Dedifferentiated amniotic fluid mesenchymal stem cell (primary cell): ENCODE measurements around the gene SPP1.
"Not testable (repeated sequence)": the region's sequence is repeated elsewhere in the genome, so short reads cannot be mapped to it uniquely, and the experiment has no call there.

Source experiments
- DNase-seq: peaks from one replicate; pipeline ENCODE4 v3.0.0-alpha.2; 2016; ENCODE audit errors: extremely low spot score

Gene SPP1

DNA sequence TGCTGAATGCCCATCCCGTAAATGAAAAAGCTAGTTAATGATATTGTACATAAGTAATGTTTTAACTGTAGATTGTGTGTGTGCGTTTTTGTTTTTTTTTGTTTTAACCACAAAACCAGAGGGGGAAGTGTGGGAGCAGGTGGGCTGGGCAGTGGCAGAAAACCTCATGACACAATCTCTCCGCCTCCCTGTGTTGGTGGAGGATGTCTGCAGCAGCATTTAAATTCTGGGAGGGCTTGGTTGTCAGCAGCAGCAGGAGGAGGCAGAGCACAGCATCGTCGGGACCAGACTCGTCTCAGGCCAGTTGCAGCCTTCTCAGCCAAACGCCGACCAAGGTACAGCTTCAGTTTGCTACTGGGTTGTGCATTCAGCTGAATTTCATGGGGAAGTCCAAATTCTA is at the start of gene SPP1:
TSS of gene SPP1 (plus strand) at position 249 of the 400 bp plus-strand sequence. CDS start 1,182 bp downstream, outside the sequence.
- DNase-seq, result no peak

GRCh38 chr4:87926554-87927098 is 48.9 kb upstream of the SPP1 start:
- no peak for DNase-seq

DNA sequence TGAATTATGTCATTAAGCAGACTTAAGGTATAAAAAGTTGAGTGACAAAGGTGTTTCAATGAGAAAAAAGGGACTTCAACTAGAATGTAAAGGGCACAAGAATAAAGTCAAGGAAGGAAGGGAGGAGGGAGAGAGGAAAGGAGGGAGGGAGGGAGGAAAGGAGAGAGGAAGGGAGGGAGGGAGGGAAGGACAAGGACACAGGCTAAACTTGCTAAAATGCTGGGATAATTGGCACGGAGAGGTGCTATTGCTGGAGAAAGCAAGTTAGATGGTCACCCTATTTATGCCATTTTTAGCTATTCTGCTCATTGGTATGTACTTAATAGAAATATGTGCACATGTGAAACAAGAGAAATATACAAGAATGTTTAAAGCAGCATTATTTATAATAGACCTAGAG is 44.9 kb upstream of the SPP1 start:
- no peak for DNase-seq

DNA sequence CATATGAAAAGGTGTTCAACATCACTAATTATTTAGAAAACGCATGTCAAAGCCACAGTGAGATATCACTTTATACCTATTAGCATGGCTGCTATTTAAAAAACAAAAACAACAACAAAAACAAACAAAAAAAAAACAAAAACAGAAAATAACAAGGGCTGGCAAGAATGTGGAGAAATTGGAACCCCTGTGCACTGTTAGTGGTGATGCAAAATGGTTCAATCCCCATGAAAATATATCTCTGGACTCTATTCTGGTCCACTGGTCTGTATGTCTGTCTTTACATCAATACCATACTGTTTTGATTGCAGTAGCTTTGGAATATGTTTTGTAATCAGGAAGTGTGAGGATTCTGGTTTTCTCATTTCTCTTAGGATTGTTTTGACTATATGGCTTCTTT is 43.6 kb upstream of the SPP1 start:
- no peak for DNase-seq

DNA sequence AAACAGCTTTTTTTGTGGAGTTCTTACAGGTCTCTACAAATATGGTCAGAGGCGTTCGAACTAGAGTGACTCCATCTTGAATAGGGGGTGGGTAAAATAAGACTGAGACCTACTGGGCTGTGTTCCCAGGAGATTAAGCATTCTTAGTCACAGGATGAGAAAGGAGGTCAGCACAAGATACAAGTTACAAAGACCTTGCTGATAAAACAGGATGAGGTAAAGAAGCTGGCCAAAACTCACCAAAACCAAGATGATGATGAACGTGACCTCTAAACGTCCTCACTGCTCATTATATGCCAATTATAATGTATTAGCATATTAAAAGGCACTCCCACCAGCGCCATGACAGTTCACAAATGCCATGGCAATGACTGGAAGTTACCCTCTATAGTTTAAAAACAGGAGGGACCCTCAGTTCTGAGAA is 42.8 kb upstream of the SPP1 start:
- DNase-seq, result no peak

- DNase-seq, result no peak
These were observed 42.2 kb upstream of the SPP1 start for GRCh38 chr4:87933337-87933736.

- no peak for DNase-seq
These were observed 41.3 kb upstream of the SPP1 start for GRCh38 chr4:87934157-87934704.

GRCh38 chr4:87934973-87935372 is 40.5 kb upstream of the SPP1 start:
- no peak for DNase-seq

DNA sequence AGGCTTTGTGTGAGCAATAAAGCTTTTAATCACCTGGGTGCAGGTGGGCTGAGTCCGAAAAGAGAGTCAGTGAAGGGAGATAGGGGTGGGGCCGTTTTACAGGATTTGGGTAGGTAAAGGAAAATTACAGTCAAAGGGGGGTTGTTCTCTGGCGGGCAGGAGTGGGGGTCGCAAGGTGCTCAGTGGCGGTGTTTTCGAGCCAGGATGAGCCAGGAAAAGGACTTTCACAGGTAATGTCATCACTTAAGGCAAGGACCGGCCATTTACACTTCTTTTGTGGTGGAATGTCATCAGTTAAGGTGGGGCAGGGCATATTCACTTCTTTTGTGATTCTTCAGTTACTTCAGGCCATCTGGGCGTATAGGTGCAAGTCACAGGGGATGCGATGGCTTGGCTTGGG is 39.6 kb upstream of the SPP1 start:
- not testable (repeated sequence) for DNase-seq

DNA sequence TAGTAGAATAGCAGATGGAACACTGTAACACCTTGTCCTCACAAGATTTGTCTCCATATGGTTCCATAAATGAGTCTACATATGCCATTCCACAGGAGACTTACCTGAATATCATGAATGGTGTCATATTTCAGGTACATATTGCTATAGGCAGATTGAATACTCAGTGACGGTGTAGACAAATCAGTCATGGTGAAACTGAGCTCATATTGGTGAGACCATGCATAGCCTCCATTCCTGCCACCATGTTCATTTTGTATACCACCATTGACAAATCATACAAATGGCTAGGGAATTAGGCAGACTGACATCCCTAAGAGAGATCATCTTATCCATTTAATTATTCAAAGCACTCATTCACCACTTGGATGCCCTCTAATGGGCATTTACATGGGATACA is 38.0 kb upstream of the SPP1 start:
- no peak for DNase-seq

DNA sequence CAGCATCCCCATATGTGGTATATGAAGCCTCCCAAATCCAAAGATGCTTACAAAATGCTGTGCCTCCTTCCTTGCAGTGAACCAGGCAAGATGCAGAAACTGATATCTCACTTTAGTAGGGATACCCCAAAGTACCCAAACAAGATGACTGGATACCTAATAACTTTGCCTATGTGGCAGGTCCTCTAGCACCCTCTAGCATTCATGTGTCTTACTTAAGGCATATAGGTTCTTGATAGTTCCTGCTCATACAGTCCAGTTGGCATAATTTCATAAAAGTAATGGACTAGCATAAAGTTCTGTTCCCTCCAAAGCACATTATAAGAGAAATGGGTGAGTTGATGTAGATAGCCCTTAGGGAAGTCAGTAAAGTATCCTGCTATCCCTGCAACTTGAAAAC is 36.8 kb upstream of the SPP1 start:
- DNase-seq, result no peak

DNA sequence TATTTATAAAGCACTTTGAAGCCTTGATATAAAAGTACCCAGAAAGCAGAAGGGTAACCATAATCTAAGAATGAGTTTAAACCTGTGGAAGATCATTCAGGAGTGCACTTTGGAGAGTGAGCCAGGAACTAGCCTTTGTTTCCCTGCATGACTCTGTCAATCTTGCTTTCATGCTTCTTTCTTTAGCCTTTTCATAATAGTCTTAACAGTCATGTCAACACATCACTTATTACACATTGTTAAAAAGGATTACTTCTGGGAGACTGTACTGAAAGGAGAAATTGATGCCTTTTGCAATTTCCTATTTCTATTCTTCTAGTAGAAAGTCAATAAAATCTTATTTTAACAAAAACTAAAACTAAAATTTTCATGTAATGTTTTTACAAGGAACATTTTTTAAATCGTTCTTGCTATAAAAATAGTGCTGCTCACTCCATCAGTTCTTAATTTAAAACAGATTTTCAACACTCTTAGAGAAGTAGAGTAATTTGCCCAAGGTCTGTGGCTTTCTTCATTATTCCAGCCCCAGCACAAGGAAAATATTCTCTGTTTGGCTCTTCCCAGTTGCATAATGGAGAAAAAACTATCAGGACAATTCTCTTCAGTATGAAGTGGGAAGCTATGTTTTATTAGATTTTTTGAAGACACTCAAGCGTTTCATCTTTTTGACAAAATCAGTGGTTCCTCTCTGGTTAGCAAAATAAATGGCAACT is 35.4 kb upstream of the SPP1 start:
- DNase-seq, result no peak

- not testable (repeated sequence) for DNase-seq
These were observed 34.7 kb upstream of the SPP1 start for GRCh38 chr4:87940809-87941208.

DNA sequence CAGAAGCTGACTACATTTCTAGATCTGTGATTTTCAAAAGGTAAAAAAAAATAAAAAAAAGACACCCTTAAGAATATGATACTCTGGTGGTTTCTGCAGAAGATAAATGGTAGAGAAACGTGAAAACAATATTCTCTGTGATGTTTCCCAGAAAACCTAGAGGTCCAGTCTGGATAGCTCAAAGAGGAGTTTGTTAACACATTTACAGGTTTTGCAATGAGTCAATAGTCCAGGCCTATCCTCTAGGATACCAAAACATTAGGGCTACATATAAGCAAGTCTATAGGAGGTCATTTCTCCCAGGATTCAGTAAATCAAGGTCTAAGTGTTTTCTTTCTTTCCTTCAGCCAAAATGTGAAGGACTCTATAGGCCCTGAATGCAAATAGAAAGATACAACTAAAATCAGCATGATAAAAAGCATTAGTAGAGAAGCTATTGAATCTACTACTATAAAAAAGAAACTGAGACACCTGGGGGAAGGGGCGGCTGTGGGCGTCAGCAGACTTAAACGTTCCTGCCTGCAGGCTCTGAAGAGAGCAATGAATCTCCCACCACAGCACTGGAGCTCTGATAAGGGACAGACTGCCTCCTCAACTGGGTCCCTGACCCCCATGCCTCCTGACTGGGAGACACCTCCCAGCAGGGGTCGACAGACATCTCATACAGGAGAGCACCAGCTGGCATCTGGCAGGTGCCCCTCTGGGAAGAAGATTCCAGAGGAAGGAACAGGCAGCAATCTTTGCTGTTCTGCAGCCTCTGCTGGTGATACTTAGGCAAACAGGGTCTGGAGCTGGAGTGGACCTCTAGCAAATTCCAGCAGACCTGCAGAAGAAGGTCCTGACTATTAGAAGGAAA is 33.7 kb upstream of the SPP1 start:
- no peak for DNase-seq

DNA sequence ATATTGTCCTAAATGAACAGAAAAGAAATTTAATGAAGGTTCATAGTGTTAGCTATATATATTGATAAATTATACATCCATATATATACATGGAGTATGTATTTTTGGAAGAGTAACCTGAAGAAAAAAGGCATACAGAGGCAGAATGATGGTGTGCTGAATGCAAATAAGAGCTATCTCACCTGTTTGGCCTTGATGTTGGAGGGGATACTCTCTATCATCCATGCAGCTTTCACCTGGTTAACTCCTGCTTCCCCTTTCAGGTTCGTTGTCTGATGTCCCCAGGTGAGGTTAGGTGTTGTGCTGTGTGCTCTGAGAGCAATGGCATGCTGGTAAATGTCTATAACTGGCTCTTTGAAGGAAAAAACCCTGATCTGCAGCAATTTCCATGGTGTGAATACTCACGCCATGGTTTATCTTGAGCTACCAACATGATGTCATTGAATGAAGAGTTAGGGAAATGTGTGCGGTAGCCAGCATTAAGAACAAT is 31.8 kb upstream of the SPP1 start:
- no peak for DNase-seq

DNA sequence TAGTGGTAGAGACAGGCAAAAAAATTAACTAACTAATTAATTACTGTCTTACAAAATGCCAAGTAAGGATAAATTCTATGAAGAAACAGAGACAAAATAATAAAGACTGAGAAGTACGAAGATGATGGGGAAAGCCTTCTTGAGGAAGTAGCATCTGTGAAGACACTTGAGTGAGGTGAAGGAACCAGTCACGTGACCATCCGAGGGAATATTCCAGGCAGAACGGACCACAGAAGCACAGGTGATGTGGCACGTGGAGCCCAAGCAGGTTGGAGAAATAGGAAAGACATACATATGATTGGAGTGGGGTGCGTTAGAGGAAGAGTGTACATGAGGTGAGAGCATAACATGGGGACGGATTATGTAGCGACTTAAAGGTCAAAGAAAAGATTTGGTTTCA is 30.5 kb upstream of the SPP1 start:
- no peak for DNase-seq

GRCh38 chr4:87946766-87947165 is 28.7 kb upstream of the SPP1 start:
- DNase-seq, result no peak

GRCh38 chr4:87947381-87948160 is 27.9 kb upstream of the SPP1 start:
- no peak for DNase-seq

GRCh38 chr4:87949961-87950360 is 25.6 kb upstream of the SPP1 start:
- DNase-seq, result no peak

GRCh38 chr4:87950493-87950892 is 25.0 kb upstream of the SPP1 start:
- DNase-seq, result no peak

GRCh38 chr4:87950936-87951511 is 24.5 kb upstream of the SPP1 start:
- DNase-seq, result no peak
